ENCODE results near the gene DISC1.

DNA sequence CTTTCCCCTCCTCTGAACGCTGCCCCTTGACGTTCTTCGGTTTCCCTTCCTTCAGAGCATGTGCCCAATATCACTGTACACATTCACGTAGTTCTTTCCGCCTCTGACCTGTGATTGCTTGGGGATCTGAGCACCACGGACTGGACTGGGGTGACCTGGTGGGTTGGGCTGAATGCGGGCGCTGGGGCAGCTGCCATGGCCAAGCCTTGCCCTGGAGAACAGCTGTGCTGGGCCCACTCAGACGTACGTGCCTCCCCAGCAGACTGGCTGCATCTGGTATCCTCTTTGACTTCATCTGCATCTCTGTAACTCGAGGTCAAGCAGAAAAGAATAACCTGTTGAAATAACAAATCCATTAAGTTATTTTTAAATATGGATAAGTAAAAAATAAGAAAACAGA lies 35.1 kb upstream of the DISC1 start:
- TF ChIP-seq, protein P1, sequence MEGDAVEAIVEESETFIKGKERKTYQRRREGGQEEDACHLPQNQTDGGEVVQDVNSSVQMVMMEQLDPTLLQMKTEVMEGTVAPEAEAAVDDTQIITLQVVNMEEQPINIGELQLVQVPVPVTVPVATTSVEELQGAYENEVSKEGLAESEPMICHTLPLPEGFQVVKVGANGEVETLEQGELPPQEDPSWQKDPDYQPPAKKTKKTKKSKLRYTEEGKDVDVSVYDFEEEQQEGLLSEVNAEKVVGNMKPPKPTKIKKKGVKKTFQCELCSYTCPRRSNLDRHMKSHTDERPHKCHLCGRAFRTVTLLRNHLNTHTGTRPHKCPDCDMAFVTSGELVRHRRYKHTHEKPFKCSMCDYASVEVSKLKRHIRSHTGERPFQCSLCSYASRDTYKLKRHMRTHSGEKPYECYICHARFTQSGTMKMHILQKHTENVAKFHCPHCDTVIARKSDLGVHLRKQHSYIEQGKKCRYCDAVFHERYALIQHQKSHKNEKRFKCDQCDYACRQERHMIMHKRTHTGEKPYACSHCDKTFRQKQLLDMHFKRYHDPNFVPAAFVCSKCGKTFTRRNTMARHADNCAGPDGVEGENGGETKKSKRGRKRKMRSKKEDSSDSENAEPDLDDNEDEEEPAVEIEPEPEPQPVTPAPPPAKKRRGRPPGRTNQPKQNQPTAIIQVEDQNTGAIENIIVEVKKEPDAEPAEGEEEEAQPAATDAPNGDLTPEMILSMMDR (conservative IDR thresholded peaks at IDR 0.05; ENCODE audit: low read depth, low read length) = no peak
- TF ChIP-seq EZH2 (IDR thresholded peaks at IDR 0.05; ENCODE audit: borderline replicate concordance, low read depth, low read length, poor library complexity, severe bottlenecking) = no peak
